GM19463 (cell line): ENCODE measurements around the gene SH3RF3.

Experiments used
- ATAC-seq: cut with Tn5 transposase; IDR thresholded peaks from one replicate; pipeline ENCODE4 v1.9.1; 2021; ENCODE audit warnings: mild to moderate bottlenecking, moderate library complexity; ENCODE audit not compliant: unreplicated experiment

Gene SH3RF3

DNA sequence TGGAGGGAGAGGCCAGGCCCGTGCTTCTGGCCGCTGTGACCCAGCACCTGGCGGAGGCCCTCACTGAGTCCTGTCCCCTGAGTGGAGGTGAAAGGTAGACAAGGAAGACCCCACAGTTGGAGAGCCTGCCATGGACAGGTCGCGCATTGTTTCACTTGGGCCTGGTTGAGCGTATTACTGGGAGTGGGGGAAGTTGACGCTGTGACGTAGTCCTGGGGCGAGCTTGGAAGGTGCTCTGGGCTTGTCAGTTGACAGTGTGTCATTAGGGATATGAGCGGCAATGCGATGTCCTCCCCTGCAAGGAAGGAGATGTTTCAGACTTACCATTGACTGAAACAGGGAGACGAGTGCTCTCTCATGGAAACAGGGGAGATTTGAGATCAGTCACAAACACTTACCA is 127.1 kb downstream of the SH3RF3 start:
- ATAC-seq, result no peak

DNA sequence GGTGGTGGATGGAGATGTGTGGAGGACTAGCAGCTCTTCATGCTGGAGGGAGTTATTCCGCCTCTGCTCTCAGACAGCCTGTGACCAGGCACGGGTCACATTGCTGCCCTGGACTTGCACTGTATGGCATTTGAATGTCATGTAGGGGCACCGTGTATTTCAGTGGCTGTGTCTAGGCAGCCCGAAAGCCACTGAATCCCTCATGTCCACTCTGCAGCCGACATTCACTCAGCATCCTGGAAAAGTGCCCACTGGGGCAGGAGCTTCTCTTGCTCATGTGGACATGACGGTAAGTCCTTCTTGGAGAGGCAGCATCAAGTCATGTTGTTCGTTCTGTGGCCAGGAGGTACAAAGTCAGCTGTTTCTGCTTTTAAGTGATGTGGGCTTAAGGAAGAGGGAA is 127.9 kb downstream of the SH3RF3 start:
- no peak for ATAC-seq

DNA sequence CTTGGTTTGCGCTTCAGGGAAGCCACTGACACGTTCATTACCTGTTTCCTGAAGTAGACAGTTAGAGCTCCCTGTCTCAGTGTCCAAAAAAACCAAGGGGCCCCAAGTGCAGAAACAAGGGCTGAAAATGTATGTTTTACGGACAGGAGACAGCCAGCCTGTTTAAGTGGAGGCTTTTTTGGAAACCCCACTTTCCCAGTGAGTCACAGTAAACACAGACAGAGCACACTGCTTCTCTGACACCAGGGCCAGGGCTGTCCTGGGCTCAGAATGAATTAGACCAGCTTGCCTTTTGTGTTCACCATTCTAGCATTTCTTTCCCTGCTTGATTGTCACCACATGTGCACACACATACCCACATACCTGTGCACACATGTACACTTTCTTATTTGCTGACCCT is 128.6 kb downstream of the SH3RF3 start:
- no peak for ATAC-seq

DNA sequence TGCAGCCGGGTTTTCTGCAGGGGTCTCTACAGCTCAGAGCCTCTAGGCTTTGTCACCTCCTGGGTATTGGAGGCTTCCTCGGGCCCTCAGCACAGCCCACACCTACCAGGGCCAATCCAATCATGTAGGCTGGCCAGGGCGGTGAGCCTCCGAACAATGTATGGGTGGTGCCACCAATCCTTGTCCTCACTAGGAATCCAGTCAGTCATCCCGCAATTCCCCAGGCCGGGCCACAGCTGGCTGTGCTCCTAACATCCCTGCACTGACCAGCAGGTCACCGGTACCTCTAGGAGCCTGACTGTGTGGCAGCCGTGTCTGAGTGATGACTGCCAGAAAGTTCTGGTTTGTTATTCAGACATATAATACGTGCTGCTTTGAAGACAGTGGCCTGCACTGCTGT is 129.4 kb downstream of the SH3RF3 start:
- no peak for ATAC-seq

DNA sequence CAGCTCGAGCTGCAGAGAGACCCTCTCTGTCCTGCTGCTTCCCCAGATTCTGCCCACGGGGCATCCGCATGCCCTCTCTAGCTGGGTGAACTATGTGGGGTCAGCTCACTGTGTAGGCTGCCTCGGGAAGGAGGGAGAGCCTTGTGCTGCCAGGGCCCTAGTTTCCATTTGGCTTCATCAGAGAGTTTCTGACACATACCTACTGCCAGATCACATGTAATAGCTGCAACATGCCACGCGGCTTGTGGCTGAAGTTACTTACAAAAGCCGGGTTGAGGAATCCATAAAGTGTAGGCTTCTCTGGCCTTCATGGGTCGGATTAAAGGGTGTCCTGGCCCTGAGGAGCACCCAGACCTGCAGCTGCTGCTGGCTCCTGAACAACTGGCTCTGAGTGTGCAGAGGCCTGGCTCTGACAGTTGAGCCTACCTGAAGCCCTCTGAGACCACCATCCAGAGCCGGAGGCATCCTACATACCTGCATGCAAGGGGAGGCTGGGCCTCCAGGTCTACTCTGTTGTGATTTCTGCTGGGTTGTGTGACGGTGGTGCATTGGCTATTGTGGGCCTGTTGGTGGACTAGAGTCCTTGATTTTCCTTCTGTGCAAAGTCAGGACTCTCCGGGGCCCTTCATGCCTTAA is 130.0 kb downstream of the SH3RF3 start:
- no peak for ATAC-seq

DNA sequence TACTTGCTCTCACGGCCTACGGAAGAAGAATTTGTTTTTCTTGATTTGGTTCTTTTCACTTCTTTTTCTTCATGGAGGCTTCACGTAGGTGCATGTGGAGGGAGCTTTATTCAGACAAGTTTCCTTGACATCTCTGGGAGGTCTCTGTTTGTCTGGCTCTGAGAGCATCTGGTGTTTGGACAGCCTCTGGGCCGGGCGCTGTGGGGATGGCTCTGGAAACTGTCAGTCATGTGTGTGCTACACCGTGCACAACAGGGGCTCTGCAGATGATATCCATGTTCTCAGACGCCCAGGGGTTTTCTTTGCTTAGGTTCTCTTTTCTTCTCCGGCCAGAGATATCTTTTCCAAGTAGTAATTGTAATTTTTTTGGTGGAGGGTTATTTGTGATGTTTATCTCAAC is 130.7 kb downstream of the SH3RF3 start:
- ATAC-seq, result no peak

DNA sequence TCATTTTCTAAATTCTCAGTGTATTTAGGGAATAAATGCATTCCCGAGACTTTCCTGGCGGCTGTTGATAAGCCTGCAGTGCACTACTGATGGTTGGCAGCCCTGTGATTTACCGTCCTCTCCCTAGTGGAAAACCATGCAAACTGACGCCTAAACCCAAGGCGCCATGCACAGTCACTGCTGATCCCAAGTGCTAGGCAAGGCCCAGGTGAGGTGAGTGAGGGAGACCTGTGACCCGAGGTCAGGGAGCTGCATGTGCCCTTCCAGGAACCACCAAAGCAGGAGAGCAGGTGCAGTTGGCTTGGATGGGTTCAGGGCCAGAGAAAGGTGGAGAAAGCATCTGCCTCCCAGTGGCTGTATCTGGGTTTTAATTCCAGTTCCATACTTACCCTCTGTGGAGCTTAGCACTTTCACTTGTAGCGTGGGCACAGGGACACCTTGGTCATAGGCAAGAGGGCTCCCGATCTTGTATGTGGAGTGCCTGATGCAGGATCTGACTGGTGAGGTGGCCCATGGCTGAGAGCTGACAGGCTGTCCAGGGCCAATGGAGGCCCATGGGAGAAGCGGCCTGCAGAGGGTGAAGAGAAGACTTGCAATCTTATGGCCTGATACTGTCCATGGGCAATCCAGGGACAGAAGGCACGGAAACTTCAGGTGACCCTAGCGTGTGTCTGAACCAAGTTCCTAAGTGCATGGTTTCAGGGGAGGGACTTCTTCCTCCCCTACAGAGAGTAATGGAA is 131.3 kb downstream of the SH3RF3 start:
- ATAC-seq, result no peak

DNA sequence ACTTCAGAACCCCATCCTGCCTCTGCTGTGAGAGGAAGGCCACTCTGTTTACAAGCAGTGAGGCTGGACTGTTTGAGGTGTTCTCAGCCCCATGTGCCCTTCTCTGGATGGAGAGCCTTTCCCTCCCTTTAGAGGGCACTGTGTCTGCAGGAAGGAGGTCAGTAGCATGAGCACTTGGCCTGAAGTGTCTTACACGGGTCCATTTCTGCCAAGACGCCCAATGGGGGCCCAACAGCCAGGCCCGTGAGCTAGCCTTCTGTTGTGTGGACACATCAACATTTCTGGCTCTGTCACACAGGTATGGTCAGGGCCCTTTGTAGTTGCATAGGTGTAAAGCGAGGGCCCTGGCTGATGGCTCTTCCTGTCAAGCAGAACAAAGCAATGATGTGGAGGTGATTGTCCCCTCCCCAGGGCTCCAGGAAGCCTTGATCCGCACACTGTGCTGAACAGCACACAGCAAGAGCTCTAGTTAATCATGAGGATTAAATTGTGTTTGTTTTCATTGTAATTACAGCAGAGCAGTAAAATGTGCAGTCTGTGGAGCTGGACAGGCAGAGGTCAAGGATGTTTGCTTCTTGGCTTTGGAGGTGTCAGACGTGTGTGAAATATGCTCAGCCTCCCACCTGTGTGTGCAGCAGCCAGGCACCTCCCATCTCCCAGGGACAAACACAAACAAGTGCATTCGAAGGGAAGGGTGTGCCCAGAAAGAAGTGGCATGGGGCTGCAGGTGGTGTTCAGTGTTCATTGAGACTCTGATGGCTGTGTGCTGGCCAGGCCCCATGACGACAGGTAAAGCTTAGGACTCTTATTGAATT is 132.1 kb downstream of the SH3RF3 start:
- no peak for ATAC-seq

DNA sequence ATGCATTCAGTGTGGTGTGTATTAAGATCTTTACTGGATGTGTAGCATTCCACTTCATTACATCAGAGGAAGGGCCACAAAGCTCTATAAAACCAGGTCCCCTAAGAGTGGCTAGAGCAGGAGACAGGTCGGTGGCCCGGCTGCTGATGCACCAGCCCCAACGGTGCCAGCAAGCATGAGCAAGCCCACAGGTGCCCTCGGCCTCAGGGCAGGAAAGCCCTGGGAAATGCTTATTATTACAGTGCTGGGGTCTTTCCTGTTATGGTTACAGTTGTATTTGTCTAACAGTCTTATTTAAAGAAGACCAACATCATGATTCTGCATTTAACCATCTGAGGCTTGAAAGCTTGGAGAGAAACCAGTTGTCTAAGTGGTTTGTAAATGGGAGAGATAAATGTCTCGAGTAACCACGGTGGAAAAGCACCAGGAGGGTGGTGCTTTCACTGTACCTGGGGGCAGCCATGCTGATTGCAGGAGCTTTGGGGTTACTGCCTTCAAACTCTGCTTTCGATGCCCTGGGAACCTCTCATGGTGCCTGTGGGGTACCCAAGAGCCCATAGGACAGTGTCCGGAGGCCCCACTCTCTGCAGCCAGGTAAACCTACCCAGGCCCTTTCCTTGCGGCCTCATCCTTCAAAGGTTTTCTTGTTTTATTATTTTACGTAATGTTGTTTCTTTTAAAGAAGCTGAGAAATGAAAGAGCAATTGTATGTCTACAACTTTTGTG is 133.1 kb downstream of the SH3RF3 start:
- no peak for ATAC-seq

DNA sequence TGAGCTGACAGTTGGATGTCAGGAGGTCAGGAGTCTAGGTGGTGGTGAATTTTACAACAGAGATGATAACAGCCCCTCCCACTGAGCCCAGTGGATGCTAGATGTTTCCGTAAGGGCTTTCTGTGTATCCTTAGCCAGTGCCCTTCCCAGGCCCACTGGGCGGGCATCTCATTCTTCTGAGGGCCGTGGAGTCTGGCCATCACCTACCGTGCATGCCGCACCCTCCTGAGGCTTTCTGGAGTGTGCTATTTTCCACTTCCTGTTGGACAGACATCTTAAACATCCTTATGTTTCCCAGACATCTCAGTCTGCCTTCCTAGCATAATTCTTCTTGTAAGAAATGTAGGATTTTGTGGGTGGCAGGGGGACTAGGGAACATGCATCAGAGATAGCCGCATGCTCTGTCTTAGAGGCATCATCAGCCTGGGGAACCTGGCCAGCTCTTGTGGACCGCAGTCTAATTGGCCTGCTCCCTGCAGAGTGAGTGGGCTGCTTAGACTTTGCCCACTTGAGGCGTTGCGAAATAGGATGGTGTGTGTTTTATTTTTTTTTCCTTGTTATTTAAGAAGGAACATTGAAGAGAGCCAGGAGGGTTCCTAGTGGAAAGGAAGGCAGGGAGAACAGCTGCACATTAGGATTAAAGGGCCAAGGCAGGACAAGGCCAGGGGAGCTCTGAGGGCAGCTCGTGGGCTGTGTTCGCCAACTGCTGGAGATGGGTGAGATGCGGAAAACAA is 135.8 kb downstream of the SH3RF3 start:
- ATAC-seq, result no peak

DNA sequence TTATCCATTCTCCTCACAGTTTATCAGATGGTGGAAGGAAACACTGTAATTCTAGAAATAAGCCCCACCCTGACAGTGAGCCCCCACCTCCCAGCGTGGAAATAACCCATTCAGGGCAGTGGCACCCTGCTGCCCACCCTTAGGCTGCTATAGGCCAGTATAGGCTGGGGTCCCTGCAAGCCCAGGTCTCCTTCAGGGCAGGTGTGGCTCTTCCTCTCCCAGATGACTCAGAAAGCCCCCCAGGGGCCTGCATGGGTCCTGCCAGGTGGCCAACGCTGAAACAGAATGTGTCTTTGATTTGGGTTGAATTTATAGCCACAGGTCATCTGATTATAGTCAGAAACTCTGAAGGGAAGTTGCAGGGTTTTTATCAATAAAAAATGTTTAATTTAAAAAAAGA is 136.4 kb downstream of the SH3RF3 start:
- ATAC-seq, result no peak

DNA sequence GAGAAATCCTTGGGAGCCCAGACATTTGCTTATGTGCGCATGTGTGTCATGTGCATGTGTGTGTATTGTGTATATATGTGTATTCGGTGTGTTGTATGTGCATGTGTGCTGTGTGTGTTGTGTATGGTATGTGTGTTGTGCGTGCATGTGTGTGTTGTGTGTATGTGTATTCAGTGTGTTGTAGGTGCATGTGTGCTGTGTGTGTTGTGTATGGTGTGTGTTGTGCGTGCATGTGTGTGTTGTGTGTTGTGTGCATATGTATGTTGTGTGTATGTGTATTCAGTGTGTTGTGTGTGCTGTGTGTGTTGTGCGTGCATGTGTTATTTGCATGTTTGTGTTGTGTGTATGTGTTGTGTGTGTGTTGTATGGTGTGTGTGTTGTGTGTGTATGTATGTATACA is 136.9 kb downstream of the SH3RF3 start:
- ATAC-seq, result no peak

DNA sequence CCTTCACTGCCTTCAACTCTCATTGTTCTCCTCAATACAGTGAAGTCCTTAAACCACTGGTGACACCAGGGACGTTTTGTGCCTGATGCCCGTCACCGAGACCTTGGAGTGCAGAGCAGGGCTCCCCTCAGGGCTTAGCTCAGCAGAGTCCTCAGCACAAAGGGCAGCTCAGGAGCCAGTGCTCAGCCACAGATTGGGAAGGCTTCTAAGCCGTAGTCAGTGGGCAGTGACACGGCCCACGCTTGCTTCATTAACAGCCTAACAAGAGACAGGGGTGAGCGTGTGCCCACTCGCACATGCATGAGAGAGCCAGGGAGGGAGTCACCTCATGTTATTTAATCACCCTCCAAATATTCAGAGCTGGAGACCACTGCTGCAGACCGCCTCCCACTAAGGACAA is 137.5 kb downstream of the SH3RF3 start:
- ATAC-seq, result no peak

DNA sequence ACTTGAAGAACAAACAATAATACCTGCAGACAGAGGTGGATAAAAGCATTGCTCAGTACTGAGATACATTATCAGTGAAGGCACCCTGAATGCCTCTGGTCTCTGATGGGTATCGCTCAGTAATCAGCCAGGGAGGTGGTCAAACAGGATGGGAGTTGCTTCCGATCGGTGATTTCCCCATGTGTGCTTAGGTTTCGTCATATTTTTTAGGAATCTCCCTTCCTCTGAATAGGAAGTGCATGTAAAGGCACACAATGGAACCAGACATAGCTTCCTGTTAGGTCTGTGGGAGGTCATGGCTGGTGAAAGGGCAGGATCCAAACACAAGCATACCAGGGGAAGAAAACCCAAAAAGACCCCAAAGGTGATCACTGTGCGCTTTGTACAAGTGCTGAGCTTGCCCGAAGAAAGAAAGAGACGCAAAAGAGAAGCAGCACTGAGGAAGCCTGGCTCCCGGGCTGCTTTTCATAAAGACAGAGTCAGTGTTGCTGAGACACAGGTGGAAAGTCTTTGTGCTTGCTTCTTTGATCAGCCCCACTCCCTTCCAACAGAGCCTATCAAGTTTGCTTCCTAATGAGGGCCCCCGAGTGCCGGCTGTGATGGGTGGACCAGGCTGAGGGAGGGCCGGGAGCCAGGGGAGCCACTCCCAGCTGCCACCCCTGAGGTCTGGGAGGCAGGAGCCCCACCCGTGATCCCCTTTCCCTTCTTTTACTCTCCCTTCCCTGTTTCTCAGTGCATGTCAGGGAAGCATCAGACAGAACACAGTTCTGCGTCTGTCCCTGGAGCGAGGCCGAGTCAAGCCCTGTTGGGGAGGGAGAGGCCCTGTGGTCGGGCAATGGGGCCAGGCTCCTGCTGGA is 138.2 kb downstream of the SH3RF3 start:
- ATAC-seq, result no peak

DNA sequence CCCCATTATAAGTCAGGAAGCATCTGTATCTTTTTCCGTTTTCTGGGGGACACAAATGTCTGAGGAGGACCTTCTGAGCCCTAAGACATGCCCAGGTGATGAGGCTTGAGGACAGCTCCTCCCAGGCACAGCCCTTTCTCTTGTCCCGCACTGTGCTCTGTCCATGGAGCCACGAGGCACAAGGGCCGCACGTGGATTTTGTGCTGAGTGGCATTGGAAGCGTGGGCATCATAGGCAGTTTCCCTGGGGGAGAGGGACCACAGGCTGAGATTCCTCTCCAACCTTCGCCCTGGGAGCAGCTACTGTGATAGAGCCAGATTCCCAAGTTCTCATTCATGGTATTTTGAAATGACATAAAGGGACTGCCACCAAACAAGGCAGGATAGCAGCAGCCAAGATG is 139.9 kb downstream of the SH3RF3 start:
- ATAC-seq, result no peak

DNA sequence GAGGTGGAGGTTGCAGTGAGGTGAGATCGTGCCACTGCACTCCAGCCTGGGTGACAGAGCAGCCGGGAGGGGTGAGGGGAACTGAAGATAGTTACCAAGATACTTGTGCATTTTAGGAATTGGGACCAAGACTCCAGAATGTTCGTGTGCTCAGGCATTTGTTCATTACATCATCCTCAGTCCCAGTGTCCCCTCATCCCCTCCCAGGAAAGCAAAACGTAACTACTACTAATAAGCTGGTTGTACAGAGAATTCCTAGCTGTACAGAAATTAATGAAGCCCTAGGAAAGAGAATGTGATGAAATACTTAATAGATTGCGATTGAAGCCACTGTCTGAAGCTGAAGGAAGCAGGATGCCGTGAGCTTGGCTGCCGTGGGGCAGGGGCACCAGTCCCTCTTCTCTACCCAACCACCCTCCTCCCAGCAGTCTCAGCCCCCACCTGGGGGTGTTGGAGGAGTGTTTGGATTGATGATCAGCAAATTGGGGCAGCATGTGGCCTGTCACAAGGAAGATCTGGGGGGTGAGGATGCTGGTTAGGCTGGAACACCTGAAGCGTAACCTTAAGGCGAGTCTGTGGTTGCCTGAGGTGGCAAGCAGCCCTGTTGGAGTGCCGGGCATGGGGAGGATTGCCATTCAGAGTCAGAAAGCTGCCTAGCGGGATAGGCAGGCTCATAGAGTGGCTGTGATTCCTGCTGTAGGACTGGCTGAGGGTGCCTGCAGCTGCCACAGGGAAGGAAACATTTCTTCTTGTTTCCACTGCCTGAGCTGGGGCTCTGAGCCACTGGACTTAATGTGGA is 140.9 kb downstream of the SH3RF3 start:
- ATAC-seq, result no peak

DNA sequence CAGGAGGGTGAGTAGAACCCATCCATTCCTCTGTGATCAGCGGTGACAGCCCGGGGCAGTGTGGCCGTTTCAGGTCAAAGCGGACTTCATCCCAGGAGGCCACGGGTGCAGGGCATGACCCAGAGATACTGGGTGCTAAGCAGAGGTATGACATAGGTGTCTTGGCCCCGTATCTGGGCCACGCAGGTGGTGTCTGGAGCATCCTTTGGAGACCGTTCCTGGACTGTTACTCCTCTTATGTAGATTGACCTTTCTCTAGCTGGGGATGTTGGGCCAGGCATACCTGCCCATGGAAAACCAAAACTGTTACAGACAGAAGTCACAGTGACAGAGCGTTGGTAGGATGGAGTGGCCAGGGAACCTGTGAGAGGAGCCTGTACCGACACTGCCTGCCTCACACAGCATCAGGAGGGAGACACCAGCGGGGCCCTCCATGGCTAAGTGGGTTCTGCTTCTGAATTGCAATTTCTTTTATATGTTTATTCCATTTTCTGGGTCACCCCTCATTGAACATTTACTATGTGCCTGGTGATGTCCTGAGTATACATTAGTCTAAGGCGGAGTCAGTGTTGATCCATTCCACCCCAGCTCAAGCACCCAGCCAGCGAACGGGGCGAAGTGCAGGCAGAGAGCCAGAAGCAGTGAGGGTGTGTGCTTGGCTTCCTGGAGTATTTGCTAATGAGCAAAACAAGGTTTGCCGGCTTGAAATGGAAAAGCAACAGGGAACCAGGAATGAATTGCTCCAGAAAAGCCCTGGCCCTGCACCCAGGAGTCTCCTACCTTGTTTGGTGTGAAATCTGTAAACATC is 141.7 kb downstream of the SH3RF3 start:
- no peak for ATAC-seq

DNA sequence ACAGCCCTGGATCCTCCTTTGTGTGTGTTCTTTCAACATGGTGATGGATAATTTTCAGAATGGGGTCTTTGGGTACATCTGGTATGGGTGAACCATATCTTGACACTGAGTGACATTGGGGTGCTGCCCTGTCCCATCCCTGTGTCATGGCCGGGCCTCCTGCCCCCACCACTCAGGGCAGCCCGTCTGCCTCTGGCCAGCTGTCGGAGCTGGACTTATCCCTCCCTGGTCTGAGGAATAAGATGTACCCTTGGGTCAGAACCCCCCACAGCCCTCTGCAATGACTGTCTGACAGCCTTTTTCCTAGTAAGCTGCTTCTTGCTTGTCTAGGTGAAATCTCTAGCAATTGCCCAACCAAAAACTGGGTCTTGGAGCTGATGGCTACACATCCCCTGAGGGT is 142.9 kb downstream of the SH3RF3 start:
- ATAC-seq, result no peak
